Neural cell (in vitro differentiated cells): ENCODE data around the gene C4B.

Experiments used
- POLR2AphosphoS5 ChIP-seq: IDR thresholded peaks from 2 replicates; pipeline ENCODE4 v1.6.1; 2012
- TF ChIP-seq, protein P1 (sequence below): fragments of 450-650 bp; IDR thresholded peaks from 2 replicates; pipeline ENCODE4 v1.5.1; 2014; ENCODE audit warnings: antibody characterized with exemption, mild to moderate bottlenecking, moderate library complexity; ENCODE audit not compliant: poor library complexity, severe bottlenecking
- TF ChIP-seq, protein P2 (sequence below): IDR thresholded peaks from 2 replicates; pipeline ENCODE4 v1.6.1; 2012; ENCODE audit warnings: borderline replicate concordance

- TF ChIP-seq, protein P1, sequence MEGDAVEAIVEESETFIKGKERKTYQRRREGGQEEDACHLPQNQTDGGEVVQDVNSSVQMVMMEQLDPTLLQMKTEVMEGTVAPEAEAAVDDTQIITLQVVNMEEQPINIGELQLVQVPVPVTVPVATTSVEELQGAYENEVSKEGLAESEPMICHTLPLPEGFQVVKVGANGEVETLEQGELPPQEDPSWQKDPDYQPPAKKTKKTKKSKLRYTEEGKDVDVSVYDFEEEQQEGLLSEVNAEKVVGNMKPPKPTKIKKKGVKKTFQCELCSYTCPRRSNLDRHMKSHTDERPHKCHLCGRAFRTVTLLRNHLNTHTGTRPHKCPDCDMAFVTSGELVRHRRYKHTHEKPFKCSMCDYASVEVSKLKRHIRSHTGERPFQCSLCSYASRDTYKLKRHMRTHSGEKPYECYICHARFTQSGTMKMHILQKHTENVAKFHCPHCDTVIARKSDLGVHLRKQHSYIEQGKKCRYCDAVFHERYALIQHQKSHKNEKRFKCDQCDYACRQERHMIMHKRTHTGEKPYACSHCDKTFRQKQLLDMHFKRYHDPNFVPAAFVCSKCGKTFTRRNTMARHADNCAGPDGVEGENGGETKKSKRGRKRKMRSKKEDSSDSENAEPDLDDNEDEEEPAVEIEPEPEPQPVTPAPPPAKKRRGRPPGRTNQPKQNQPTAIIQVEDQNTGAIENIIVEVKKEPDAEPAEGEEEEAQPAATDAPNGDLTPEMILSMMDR: no peak
- no peak for TF ChIP-seq POLR2AphosphoS5
- TF ChIP-seq, protein P2, sequence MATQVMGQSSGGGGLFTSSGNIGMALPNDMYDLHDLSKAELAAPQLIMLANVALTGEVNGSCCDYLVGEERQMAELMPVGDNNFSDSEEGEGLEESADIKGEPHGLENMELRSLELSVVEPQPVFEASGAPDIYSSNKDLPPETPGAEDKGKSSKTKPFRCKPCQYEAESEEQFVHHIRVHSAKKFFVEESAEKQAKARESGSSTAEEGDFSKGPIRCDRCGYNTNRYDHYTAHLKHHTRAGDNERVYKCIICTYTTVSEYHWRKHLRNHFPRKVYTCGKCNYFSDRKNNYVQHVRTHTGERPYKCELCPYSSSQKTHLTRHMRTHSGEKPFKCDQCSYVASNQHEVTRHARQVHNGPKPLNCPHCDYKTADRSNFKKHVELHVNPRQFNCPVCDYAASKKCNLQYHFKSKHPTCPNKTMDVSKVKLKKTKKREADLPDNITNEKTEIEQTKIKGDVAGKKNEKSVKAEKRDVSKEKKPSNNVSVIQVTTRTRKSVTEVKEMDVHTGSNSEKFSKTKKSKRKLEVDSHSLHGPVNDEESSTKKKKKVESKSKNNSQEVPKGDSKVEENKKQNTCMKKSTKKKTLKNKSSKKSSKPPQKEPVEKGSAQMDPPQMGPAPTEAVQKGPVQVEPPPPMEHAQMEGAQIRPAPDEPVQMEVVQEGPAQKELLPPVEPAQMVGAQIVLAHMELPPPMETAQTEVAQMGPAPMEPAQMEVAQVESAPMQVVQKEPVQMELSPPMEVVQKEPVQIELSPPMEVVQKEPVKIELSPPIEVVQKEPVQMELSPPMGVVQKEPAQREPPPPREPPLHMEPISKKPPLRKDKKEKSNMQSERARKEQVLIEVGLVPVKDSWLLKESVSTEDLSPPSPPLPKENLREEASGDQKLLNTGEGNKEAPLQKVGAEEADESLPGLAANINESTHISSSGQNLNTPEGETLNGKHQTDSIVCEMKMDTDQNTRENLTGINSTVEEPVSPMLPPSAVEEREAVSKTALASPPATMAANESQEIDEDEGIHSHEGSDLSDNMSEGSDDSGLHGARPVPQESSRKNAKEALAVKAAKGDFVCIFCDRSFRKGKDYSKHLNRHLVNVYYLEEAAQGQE: no peak
Measured at GRCh38 chr6:32081168-32081990, 66.8 kb downstream of the C4B start.
